Mesenchymal stem cell (in vitro differentiated cells and primary cell): ENCODE results near the gene CANT1.
A peak's percentile ranks its signal among the peaks of the same experiment; 100 is the strongest.

ENCODE experiments used
- DNase-seq: peaks from one replicate; pipeline ENCODE4 v3.0.0-alpha.2; 2013
- H2AFZ ChIP-seq: one replicate; pipeline ENCODE4 v1.6.1; 2013; ENCODE audit warnings: low read depth, mild to moderate bottlenecking, control low read depth, inconsistent platforms, low read length, moderate library complexity
- H2AK5ac ChIP-seq: 2 replicates; pipeline ENCODE4 v1.6.1; 2013; ENCODE audit warnings: low read length, moderate library complexity, mild to moderate bottlenecking, inconsistent platforms; ENCODE audit not compliant: severe bottlenecking
- H2BK120ac ChIP-seq: one replicate; pipeline ENCODE4 v1.6.1; 2013; ENCODE audit warnings: low read depth, mild to moderate bottlenecking, inconsistent platforms, low read length, moderate library complexity
- H2BK12ac ChIP-seq, 2 experiments: one replicate each; pipeline ENCODE4 v1.6.1; 2013; ENCODE audit warnings: inconsistent platforms in 2 of 2, low read length in 2 of 2, mild to moderate bottlenecking in 2 of 2, moderate library complexity in 2 of 2, control low read depth in 1 of 2
- H2BK15ac ChIP-seq: one replicate; pipeline ENCODE4 v1.6.1; 2013; ENCODE audit warnings: mild to moderate bottlenecking, low read depth, inconsistent platforms; ENCODE audit not compliant: poor library complexity, severe bottlenecking
- H2BK5ac ChIP-seq: 2 replicates; pipeline ENCODE4 v1.6.1; 2013; ENCODE audit warnings: low read depth, mild to moderate bottlenecking, low read length, control low read depth, inconsistent platforms; ENCODE audit not compliant: poor library complexity, severe bottlenecking
- H3K14ac ChIP-seq, 2 experiments: one replicate each; pipeline ENCODE4 v1.6.1; 2013; ENCODE audit warnings: inconsistent platforms in 2 of 2, low read length in 2 of 2, control low read depth in 1 of 2, mild to moderate bottlenecking in 1 of 2, moderate library complexity in 1 of 2
- H3K18ac ChIP-seq, 2 experiments: one replicate each; pipeline ENCODE4 v1.6.1; 2013; ENCODE audit warnings: inconsistent platforms in 2 of 2, low read length in 2 of 2, control low read depth in 1 of 2, low read depth in 1 of 2, mild to moderate bottlenecking in 1 of 2
- H3K23ac ChIP-seq, 2 experiments: one replicate each; pipeline ENCODE4 v1.6.1; 2013; ENCODE audit warnings: inconsistent platforms in 2 of 2, low read length in 2 of 2, mild to moderate bottlenecking in 2 of 2, moderate library complexity in 2 of 2, control low read depth in 1 of 2
- H3K27ac ChIP-seq: 2 replicates; pipeline ENCODE4 v1.5.1; 2013; ENCODE audit warnings: mild to moderate bottlenecking, moderate library complexity, low read length, control low read depth, inconsistent platforms; ENCODE audit not compliant: poor library complexity, severe bottlenecking
- H3K27me3 ChIP-seq, 2 experiments: 2 replicates each; pipeline versions ENCODE4 v1.6.1 to v1.7.0; 2013; ENCODE audit warnings: low read length in 2 of 2, mild to moderate bottlenecking in 2 of 2, moderate library complexity in 2 of 2, control low read depth in 1 of 2, inconsistent platforms in 1 of 2; ENCODE audit not compliant: control insufficient read depth in 1 of 2, insufficient read depth in 1 of 2
- H3K36me3 ChIP-seq, 2 experiments: 2 replicates each; pipeline versions ENCODE4 v1.6.1 to v1.7.0; 2013; ENCODE audit warnings: low read length in 2 of 2, control low read depth in 1 of 2, inconsistent platforms in 1 of 2, low read depth in 1 of 2, mild to moderate bottlenecking in 1 of 2; ENCODE audit not compliant: insufficient read depth in 2 of 2, control insufficient read depth in 1 of 2
- H3K4ac ChIP-seq, 2 experiments: one replicate each; pipeline ENCODE4 v1.6.1; 2013; ENCODE audit warnings: inconsistent platforms in 2 of 2, low read length in 2 of 2, mild to moderate bottlenecking in 2 of 2, moderate library complexity in 2 of 2, control low read depth in 1 of 2, low read depth in 1 of 2
- H3K4me1 ChIP-seq: 2 replicates; pipeline ENCODE4 v1.6.1; 2013; ENCODE audit warnings: low read depth, low read length, control low read depth; ENCODE audit not compliant: control insufficient read depth, insufficient read depth
- H3K4me2 ChIP-seq: 2 replicates; pipeline ENCODE4 v1.6.1; 2013; ENCODE audit warnings: low read length, mild to moderate bottlenecking, inconsistent platforms; ENCODE audit not compliant: poor library complexity, severe bottlenecking
- H3K4me3 ChIP-seq, 2 experiments: 2 replicates each; pipeline versions ENCODE4 v1.5.1 to v1.7.0; 2013; ENCODE audit warnings: low read length in 2 of 2, mild to moderate bottlenecking in 2 of 2, control low read depth in 1 of 2, low read depth in 1 of 2; ENCODE audit not compliant: insufficient read depth in 1 of 2
- H3K79me1 ChIP-seq: replicated peaks from 2 replicates; pipeline ENCODE4 v1.6.1; 2013; ENCODE audit warnings: mild to moderate bottlenecking, control low read depth, low read length, inconsistent platforms; ENCODE audit not compliant: poor library complexity, severe bottlenecking
- H3K9ac ChIP-seq: 2 replicates; pipeline ENCODE4 v1.7.0; 2013; ENCODE audit warnings: mild to moderate bottlenecking, low read length, moderate library complexity
- H3K9me3 ChIP-seq: 2 replicates; pipeline ENCODE4 v1.7.0; 2013; ENCODE audit warnings: mild to moderate bottlenecking, low read length; ENCODE audit not compliant: control insufficient read depth
- H4K8ac ChIP-seq: one replicate; pipeline ENCODE4 v1.6.1; 2013; ENCODE audit warnings: inconsistent platforms, mild to moderate bottlenecking, low read length, moderate library complexity
- H4K91ac ChIP-seq: one replicate; pipeline ENCODE4 v1.6.1; 2013; ENCODE audit warnings: mild to moderate bottlenecking, low read length, inconsistent platforms
- WGBS: methylation state at CpG from one replicate; pipeline ENCODE4 v1.1.7; 2013; ENCODE audit warnings: mixed read lengths; 5-methylcytosine and 5-hydroxymethylcytosine counted together

Gene CANT1

GRCh38 chr17:79050551-79050950, 41.0 kb upstream of the CANT1 start:
- Histone ChIP-seq H2BK120ac (no peak overlapping the region), H3K4ac (no peak overlapping the region), H3K27ac (no peak overlapping the region), H4K8ac (no peak overlapping the region), H3K4me2 (no peak overlapping the region), H3K9ac (no peak overlapping the region), H2BK15ac (no peak overlapping the region), H3K4me3 (no peak overlapping the region), H2BK12ac (no peak overlapping the region), H2AK5ac (no peak overlapping the region), H4K91ac (no peak overlapping the region), H3K4me1 (peaks cover 4% of the 10 kb centered on the region), H3K79me1 (no peaks in the 10 kb centered on the region), H3K23ac (no peak overlapping the region), H2BK5ac (no peak overlapping the region), H3K36me3 (peaks cover 0 to 4% of the 10 kb centered on the region in 2 experiments), H3K27me3 (peaks cover 0 to 7% of the 10 kb centered on the region in 2 experiments), H2AFZ (no peak overlapping the region), H3K14ac (no peak overlapping the region), H3K9me3 (no peaks in the 10 kb centered on the region), H3K18ac (no peak overlapping the region)
- DNase-seq, result no peak
- 81% methylated on average over 6 of the region's 6 CpGs for WGBS

DNA sequence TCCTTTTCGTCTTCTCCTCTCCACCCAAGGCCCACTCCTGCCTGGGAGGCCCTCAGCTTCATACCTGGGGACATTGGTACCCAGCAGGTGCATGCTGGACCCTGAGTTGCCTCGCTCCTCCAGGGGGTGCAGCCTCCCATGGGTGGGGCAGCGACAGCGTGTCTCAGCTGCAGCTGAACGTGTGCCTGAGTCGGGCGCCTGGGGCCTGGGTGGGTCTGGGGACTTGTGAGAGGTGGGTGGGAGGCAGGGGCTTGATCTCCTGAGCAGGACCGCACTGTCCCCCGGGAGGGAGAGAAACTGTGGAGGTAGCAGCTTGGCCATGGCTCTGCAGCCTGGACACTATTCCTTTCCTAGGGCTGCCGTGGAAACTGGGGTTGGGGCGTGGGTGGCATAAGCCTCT, 40.3 kb upstream of the CANT1 start:
- Histone ChIP-seq H2BK5ac (no peak overlapping the region), H2BK12ac (no peak overlapping the region), H3K79me1 (no peaks in the 10 kb centered on the region), H3K4me1 (peaks cover 4% of the 10 kb centered on the region), H2BK15ac (no peak overlapping the region), H3K14ac (no peak overlapping the region), H3K4ac (no peak overlapping the region), H3K9me3 (no peaks in the 10 kb centered on the region), H3K36me3 (peaks cover 0 to 4% of the 10 kb centered on the region in 2 experiments), H3K4me2 (no peak overlapping the region), H4K8ac (no peak overlapping the region), H3K27me3 (peaks cover 0 to 14% of the 10 kb centered on the region in 2 experiments), H4K91ac (no peak overlapping the region), H3K27ac (no peak overlapping the region), H2BK120ac (no peak overlapping the region), H2AK5ac (no peak overlapping the region), H3K18ac (no peak overlapping the region), H3K9ac (no peak overlapping the region), H3K4me3 (no peak overlapping the region), H3K23ac (no peak overlapping the region), H2AFZ (no peak overlapping the region)
- WGBS, result 93% methylated on average over 11 of the region's 11 CpGs
- no peak for DNase-seq

- Histone ChIP-seq H3K4me3 (no peak overlapping the region), H3K9me3 (no peaks in the 10 kb centered on the region), H2AFZ (no peak overlapping the region), H3K4me1 (peaks cover 4% of the 10 kb centered on the region), H2AK5ac (no peak overlapping the region), H3K27ac (no peak overlapping the region), H2BK15ac (no peak overlapping the region), H4K91ac (no peak overlapping the region), H3K4me2 (no peak overlapping the region), H2BK12ac (no peak overlapping the region), H2BK120ac (no peak overlapping the region), H3K79me1 (no peaks in the 10 kb centered on the region), H3K18ac (no peak overlapping the region), H3K27me3 (peaks cover 0 to 21% of the 10 kb centered on the region in 2 experiments), H3K23ac (no peak overlapping the region), H4K8ac (no peak overlapping the region), H2BK5ac (no peak overlapping the region), H3K4ac (no peak overlapping the region), H3K9ac (peak overlapping the region; percentile 30), H3K14ac (no peak overlapping the region), H3K36me3 (peaks cover 0 to 7% of the 10 kb centered on the region in 2 experiments)
- no peak for DNase-seq
- 89% methylated on average over 21 of the region's 21 CpGs for WGBS
These were observed 39.5 kb upstream of the CANT1 start for GRCh38 chr17:79048826-79049755.

GRCh38 chr17:79047923-79048825, 38.6 kb upstream of the CANT1 start:
- no peak overlapping the region for H2BK120ac ChIP-seq
- peaks cover 0 to 7% of the 10 kb centered on the region in 2 experiments for H3K36me3 ChIP-seq
- no peak overlapping the region for H3K18ac ChIP-seq
- no peak overlapping the region for H3K27ac ChIP-seq
- no peak overlapping the region for H3K23ac ChIP-seq
- DNase-seq, result no peak
- H3K4me1 ChIP-seq, result peaks cover 2% of the 10 kb centered on the region
- H2AFZ ChIP-seq, result no peak overlapping the region
- H4K91ac ChIP-seq, result no peak overlapping the region
- H3K9me3 ChIP-seq, result no peaks in the 10 kb centered on the region
- H2BK5ac ChIP-seq, result no peak overlapping the region
- peak overlapping the region in 1 of 2 experiments; percentile 60 for H3K4me3 ChIP-seq
- H2BK15ac ChIP-seq, result no peak overlapping the region
- no peak overlapping the region for H3K4ac ChIP-seq
- no peak overlapping the region for H2BK12ac ChIP-seq
- H3K4me2 ChIP-seq, result no peak overlapping the region
- H3K27me3 ChIP-seq, result peaks cover 0 to 25% of the 10 kb centered on the region in 2 experiments
- peak overlapping the region; percentile 77 for H3K9ac ChIP-seq
- H3K79me1 ChIP-seq, result no peaks in the 10 kb centered on the region
- 92% methylated on average over 41 of the region's 41 CpGs for WGBS
- no peak overlapping the region for H4K8ac ChIP-seq
- H3K14ac ChIP-seq, result no peak overlapping the region
- H2AK5ac ChIP-seq, result no peak overlapping the region
